HG03520 (cell line): Measurements from ENCODE around the gene POLD4.

Source experiments
- ATAC-seq: cut with Tn5 transposase; IDR thresholded peaks from one replicate; pipeline ENCODE4 v1.9.1; 2021; ENCODE audit warnings: mild to moderate bottlenecking, moderate library complexity; ENCODE audit not compliant: unreplicated experiment

Gene POLD4

DNA sequence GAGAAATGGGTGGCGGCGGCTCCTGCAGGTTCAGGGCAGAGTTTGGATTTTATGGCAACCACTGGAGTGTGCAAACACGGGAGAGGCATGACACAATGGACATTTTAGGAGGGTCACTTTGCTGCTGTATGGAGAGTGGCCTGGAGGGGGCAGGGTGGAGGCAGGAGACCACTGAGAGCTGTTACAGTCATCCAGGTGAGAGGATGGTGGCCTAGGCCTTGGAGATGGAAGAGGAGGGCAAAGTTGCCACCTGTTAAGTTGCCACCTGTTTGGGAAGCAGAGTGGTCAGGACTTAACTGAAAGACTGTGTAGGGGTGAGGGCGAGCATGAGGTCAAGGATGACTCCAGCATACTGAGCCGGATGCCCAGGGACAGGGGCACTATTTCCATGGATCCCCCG is 36.1 kb upstream of the POLD4 start:
- no peak for ATAC-seq

DNA sequence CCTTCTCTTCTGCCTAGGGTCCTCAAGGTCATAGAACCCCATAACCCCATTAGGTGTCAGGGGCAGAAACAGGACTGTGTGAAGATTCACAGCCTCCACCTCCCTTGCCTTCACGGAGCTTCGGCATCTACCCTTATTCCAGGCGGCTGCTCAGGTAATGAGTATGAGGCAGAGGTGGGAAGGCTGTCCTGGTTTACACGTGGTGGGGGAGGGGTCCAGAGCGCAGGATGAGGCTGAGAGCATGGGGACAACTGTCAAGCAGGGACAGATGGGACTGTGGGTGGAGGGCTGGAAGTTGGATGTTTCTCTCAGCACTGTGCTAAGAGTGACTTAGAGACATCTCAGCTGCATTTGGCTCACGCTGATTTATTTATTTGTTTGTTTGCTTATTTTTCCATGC is 34.2 kb upstream of the POLD4 start:
- no peak for ATAC-seq

DNA sequence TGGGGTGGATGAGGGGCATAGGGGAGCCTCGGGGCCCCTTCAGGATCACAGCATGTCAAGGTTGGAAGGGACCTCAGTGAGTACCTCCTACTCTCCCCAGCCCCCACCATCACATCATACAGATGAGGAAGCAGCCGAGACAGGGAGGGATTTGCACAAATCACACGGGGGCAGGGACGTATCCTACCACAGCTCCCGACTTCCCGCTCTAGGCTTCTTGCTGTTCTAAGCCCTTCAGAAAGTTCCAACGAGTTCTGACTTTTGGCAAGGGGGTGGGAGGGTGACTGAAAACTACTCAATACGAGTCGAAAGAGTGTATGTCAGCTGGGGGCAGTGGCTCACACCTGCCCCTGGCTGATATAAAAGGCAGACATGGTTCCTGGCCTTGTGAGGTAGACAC is 33.7 kb upstream of the POLD4 start:
- ATAC-seq: no peak

DNA sequence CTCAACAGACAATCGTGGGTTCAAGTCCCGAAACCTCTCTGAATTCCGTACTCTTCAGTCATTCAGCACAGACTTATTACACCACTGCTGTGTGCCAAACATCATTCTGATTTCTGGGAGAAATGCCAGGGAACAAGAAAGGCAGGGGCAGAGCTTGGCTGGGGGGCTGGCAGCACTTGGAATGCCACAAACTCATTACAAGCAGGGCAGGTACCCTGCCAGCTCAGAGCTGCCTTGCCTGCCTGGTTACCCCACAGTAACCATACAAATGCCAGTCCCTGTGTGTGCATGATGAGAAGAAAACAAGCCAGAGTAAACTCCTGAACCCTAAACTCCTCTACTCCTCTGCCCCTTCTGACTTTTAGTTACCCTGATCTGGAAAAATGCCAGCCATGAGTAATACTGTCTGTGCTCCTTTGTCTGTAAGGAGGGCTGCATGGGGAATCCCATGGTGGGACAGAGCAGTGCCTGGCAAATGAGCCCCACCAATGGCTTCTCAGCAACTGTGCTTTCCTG is 31.6 kb upstream of the POLD4 start:
- no peak for ATAC-seq

DNA sequence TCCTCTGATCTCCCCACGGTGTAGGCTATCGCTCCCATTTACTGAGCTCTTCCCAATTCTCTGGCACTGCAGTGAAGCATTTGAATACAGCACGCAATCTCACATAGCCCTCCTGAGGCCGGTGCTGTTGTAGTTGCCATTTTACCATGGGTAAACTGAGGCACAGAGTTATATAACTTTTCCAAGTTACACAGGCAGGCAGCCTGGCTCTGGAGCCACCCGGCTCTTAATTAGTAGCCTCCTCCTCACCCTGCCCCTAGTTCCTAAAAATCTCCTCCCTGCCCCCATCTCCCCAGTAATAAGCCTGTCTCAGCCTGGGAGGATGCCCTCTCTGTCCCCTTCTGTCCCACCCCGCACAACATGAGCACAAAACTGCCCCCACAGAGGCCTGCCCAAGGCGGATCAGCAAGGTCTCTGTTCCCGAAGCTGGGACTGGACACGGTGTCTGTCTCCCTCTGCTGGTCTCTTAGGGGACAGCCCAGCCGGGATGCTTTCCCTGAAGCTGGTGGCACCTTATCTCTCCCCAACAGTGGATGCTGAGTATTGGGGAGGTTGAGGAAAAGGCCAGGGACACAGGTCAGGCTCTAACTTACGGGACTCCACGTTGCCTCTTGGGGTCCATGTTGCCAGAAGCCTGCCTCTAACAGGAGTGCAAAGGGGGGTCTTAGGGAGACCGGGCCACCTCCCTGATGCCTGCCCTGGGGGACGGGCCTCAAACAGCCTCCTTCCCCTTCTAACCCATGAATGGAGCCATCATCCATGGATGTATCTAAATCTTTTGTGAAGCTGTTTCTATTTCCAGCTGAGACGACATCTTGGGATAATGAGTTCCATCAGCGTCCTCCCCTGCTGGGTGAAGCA is 29.2 kb upstream of the POLD4 start:
- no peak for ATAC-seq

DNA sequence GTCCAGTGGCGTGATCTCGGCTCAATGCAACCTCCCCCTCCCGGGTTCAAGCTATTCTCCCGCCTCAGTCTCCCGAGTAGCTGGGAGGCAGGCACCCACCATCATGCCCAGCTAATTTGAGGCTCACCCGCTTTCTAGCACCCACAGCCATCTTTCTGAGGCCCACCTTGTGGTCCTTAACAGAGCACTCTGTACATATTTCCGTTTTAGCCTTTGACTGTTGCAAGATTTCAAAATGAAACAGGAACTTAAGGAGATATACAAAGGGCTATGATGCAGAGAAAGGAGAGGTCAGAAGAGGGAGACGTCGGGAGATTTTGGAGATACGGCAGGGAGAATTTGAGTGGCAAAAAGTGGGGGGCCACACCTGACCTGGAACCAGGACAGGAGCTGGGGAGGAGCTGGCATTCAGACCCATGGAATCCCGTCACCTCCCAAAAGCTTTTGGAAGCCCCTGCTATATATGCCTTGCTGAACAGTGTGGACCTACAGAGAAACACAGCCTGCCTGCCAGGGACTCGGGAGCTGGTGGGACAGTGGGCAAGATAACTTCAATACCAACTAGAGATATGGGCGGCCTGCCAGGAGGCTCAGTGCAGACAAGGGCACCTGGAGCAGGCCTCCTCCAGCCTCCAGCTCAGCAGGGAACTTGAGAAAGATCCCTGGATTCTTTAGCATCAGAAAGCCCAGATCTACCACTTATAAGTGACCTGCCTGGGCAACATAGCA is 28.1 kb upstream of the POLD4 start:
- ATAC-seq: no peak

DNA sequence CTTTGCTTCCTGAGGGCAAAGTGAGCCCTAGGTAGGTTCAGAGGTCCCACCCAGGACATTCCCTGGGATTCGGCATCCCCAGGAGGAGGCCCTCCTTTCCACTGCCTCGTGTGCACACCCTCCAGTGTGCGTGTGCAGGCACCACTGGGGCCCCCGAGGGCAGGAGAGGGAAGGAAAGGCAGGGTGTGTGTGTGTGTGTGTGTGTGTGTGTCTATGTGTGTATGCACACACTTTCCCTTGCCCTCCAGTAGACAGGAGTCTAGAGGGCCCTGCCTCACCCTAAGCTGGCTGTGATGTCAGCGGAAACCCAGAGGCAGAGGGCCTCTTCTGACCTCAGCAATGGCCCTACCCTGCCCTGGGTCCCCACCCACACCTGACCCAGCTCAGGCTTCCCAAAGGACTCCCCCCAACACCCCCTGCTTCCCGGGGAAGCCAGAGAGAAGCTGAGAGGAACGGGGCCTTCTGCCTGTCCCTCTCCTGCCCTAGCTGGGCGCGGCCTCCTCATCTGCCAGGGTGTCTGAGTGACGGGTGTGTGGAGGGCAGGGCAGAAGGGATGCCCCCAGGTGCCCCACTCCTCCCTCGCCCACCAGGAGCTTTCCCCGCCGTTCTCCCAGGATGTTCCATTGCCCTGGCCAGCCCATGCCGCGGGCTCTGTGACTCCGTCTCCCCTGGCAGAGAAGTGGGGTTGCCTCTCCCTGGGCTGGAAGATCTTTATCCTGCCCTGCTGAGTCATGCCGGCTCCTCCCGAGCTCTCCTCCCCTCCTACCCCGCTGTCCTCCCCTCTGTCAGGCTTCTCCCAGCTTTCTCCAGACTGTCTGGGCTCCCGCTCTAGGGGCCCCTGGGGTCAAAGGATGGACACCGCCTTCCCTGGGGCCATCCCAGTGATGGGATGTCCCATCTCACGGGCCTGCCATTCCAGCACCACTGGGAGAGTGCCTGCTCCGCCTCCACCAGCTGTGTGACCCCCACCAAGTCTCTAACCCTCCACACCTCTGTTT is 26.0 kb upstream of the POLD4 start:
- ATAC-seq: no peak

DNA sequence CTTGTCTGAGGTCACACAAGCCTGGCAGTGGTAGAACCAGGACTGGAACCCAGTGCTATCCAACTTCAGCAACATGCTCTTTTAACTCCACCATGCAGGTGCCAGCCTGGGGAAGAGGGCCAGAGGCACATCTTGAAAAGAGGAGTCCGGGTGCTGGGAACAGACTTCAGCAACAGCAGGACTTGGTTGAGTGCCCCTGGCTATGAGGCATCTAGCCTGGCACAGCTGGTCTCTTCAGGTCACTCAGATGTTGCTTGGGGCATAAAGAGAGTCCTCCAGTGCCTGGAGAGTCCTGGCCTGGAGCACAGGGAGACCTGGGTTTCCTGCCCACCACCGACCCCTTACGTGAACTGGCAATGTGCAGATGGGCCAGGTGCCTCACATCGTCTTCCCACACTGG is 25.2 kb upstream of the POLD4 start:
- no peak for ATAC-seq

DNA sequence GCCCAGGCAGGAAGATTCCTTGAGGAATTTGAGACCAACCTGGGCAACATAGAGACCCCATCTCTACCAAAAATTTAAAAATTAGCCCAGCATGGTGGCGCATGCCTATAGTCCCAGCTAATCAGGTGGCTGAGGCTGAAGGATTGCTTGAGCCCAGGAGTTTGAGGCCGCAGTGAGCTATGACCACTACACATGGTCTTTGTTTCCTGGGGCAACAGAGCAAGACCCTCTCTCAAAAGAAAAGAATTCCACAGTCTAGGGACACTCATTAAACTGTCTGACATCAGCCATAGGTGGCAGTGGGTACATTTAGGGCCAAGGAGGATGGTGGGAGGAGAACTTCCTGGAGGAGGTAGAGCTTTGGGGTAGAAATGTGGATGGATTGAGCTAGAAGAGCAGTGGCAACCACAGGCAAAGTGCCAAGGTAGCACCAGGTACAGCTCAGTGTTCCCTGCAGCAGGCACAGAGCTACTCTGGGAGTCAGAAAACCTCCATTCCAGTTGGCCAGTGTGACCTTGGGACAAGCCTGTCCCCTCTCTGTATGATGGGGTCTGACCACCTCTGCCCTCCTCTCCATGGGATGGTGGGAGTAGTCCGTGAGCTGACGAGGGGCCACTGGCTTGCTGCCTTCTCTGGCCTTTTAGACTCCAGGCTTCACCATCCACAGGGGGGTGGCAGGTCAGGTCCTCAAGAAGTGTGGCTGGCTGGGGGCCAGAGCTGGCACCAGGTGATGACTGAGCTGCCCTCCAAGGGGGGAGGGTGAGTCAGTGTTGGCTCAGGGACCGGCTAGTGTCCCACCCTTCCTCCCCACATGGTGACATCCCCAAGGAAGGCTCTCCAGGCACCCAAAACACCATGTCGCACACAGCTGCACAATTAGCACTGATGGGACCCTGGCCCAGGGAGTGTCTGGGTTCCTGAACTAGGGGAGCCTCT is 23.8 kb upstream of the POLD4 start:
- ATAC-seq: no peak

DNA sequence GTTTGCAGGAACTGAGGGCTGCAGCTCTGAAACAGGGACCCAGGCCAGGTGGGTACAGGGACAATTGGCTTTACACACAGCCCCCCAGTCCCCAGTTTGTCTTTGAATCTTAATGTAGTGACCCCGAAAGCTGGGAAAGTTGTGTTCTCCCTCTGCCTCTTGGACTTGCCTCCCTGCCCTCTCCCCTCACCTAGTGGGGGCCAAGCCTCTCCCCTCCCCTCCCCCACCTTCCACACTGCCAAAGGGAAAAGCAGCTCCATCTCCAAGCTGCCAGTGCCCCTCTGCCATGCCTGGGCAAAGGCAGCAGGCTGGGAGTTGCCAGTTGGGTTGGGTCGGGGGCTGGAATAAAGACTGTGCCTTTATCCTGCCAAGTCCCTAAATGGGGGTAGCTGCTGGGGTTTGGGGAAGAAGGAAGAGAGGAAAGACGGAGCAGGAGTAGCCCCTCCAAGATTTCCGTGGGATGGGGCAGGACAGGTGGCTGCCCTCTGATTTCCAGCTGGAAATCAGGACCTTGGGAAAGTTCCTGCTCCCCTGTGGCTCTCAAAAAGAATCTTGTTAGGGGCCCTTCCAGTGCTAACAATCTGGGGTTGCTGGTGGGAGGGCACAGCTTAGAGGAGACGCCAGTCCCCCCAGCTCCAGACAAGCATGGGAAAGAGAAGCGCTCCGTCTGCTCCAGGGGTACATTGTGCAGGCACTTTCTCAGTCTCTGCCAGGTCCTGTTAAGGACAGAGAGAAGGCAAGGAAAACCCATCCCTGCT is 22.9 kb upstream of the POLD4 start:
- no peak for ATAC-seq

DNA sequence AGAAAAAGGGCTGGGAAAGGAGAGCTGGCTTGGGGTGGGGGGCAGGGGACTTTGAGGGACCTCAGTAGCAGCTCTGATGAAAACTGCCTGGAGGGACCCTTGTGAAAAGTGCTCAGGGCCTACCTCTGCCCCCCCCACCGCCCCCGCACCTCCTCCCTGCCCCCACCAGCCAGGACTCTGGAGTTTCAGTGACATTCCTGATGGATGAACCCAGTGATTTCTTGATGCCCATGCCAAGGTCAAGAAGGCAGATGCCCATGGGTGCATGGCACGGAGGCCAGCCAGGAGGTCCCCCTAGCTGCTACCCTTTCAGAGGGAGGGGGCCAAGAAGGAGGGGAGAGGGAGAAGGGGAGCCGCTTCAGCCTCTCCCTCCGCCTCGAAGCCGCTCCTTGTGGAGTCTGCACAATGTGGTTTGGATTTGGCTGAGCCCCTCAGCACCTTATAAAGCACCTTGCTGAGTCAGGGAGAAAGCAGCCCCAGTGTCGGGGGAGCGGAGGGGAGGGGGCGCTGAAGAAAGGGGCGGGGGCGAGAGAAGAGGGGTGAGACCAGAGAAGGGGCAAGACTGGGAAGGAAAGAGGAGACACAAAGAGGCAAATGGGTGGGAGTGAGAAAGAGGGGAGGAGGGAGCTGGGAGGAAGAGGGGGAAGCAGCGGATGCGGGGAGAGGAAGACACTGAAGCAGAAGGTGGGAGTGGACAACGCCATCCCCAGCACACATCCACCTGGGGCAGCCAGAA is 22.1 kb upstream of the POLD4 start:
- no peak for ATAC-seq

DNA sequence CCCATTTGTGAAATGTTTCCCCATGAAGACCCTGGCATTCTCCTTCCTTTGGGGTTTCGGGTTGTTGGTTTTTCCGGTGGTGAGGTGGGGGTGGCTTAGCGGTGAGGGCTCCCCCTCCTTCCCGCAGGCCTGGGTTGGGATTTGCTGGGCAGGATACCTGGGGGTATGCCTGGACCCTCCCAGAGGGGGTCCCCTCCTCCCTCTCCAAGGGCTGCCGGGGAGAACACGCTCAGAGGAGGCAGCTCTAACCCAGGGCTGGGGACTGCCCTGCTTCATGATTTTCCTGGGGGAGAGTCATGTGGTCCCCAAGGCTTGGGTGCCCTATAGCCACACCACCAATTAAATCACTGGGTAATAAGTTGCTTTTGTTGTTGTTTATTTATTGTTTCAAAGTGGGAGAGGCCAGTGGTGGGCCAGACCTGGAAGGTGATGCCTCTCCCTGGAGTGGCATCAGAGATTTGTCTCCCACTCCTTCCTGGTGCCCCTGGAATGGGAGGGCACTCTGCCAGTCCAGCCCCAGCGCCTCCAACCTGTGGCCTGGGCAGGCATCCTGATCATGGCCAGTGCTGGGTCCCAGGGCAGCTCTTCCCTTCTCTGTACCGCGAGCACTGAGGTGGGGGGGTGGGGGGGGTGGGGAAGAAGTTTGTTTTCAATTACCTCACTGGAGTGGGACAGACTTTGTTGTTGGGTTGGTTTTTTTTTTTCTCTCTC is 21.4 kb upstream of the POLD4 start:
- no peak for ATAC-seq

DNA sequence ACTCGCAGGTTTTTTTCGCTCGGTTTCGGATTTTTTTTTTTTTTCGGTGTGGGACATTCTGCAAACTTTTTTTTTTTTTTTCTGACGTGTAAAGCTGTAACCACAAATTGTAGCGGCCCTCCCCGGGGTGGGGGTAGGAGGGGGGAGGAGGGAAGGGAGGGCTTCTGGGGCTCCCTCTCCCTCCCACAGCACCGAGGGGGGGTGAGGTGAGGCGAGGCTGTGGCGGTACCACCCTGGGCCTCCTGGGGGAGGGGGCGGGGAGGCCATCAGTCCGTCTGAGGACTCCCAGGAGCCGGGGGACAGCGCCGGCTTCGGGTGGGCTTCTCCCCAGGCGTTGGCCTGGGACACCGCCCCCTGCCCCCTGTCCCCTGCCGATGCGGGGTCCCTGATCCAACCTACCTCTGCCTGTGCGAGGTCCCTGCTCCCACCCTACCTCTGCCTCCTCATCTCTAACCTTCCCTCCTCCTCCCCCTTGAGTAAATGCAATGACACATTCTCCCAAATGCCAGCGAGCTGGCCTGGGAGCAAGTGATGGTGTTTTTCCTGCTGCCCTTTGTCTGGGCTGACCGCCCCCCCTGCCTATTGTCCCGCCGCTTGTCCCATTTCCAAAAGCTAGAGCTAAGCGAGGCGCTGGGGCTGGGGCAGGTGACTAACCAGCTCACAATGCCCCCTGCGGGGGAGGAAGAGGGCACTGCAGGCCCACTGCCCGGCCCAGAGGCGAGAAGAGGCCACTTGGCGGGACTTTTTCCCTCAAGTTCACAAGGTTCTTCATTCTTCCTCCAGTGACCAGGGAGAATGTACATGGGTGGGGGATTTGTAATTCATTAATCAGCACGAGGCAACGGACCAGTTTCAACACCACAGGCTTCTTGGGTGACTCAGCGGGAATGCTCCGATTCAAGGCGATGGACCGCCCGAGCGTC is 20.6 kb upstream of the POLD4 start:
- no peak for ATAC-seq

DNA sequence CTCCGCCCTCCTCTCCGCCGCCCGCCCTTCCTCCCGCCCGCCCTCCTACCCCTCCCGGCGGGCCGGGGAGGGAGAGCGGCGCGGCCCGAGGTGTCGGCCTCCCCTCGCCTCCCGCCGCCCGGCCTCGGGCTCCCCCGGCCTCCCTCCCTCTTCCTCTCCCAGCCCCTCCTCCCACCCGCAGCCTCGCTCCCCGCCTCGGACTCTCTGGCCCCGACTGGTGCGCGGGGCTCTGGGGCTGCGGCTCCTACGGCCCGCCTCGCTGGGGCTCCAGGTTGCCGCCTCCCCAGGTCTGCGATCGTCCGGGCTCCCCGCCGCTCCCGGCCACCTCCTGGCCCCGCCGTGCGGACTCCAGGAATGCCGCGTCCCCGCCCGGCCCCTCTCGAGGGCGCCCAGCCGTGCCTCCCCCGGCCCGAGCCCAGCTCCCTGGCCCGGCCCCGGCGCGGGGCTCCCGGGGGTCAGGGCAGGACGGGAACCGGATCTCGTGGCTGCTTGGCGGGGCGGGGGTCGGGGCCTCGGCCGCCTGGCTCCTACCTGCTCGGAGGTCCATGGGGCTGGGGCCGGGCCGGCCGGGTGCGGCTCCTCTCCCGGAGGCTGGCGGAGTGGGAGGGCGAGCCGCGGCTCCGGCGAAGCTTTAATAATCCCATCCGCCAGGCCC is 19.8 kb upstream of the POLD4 start, which contains the start of gene CLCF1:
CLCF1 (minus strand) TSS at position 606 of the 655 bp plus-strand sequence; CDS start at position 547, 59 bp downstream.
- no peak for ATAC-seq

DNA sequence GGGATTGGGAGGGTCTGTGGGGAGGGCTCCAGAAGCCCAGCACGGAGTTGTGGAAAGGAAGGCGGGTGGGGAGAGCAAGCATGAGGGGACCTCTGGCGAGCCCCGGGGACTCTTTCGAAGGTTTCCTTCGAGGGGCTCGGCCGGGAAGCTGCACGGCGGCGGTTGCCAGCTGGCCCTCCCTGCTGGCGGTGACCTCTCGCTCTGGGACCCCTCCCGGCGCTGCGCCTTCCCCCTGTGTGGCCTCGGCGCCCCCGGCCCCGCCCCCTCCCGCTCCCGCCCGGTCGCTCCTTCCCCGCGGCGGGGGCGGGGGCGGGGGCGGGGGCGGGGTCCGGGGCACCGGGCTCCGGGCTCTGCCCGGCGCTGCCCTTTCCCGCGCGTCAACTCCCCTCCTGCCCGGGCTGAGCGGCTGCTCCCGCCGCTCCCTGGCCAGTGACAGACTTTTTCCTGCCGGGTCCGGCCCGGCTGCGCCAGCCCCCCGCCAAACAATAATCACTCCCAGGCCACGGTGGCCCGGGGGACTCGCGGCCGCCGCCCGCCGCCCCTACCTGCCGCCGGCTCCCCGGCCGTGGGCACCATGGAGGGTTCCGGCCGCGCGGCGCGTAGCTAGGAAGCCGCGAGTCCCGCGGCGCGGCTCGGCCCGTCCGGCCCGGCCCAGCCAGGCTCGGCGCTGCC is 19.1 kb upstream of the POLD4 start:
- ATAC-seq: no peak

DNA sequence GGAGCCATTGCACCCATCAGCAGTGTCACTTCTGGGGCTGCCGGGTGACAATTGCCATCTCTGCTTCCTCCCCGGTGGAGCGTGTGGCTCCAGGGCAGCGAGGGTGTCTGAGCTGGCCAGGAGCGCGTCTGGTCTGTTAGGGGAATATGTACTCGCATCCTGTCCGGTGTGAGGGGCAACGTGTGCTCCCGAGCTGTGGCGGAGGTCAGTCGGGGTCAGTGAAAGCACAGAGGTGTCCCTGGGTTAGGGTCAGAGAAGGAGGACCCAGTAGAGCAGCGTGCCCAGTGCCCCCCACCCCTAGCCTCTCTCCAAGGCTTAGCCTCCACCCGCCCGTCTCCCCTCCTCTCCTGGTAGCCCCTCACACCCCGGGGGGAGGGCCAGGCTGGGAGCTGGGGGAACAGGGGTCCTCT is 18.6 kb upstream of the POLD4 start:
- no peak for ATAC-seq
